ENCODE measurements around the gene P2RX7. TPM values are rescaled to one million over a fixed set of nuclear protein-coding genes. Genes with fewer than 3 reads are reported as not detected.

The P2RX7 gene
- total and polyA plus RNA-seq, 9 of the 15 experiments (the other 6 are each of a cell fraction or from before 2014, with no cell fraction given) = 0.04 to 0.65 (median 0.30) TPM

- TF ChIP-seq SAFB (IDR thresholded peaks at IDR 0.05; ENCODE audit: borderline replicate concordance, low read depth, low read length) = no peak
Measured at GRCh38 chr12:121099779-121100178, 32.9 kb upstream of the P2RX7 start (continued).

GRCh38 chr12:121102307-121102706 is 30.4 kb upstream of the P2RX7 start:
- 0% methylated on average over 1 of the region's 1 CpG for WGBS (ENCODE audit: insufficient coverage, low coverage, missing lambda C conversion rate)
- H3K4me3 ChIP-seq = no peak overlapping the region

GRCh38 chr12:121107681-121108080 is 25.0 kb upstream of the P2RX7 start:
- FAIRE-seq = no peak
- ChIA-PET CTCF (ENCODE audit: low intra/inter-chr PET ratio) (no interaction called here), POLR2A (interaction anchor here (0.9 kb wide), 1 partner anchor 13 kb away, joined by 3 read pairs; no protein-coding TSS in a partner anchor)
- intact Hi-C loops (cut with micrococcal nuclease) (no loop called here), in situ Hi-C loops (cut with MboI) (no loop called here)
- Histone ChIP-seq H3K79me2 (ENCODE audit: control insufficient read depth, insufficient read depth, low read length) (no peaks in the 10 kb centered on the region), H4K20me1 (replicated peaks; ENCODE audit: control insufficient read depth, insufficient read depth, low read length) (no peaks in the 10 kb centered on the region), H3K9me1 (ENCODE audit: control insufficient read depth, insufficient read depth, low read length) (no peaks in the 10 kb centered on the region), H3K9ac (ENCODE audit: insufficient read depth in 1 of 2, low read depth in 2 of 2, low read length in 2 of 2) (no peak overlapping the region), H3K27me3 (ENCODE audit: control insufficient read depth in 2 of 2, insufficient read depth in 2 of 2, low read length in 2 of 2) (peaks cover 2 to 18% of the 10 kb centered on the region in 2 experiments; a peak in 2 of 5 replicates), H3K4me1 (replicated peaks in 1 of 2; ENCODE audit: control insufficient read depth in 2 of 2, insufficient read depth in 2 of 2, low read length in 2 of 2) (no peaks in the 10 kb centered on the region), H3K4me3 (no peak overlapping the region), H3K36me3 (ENCODE audit: control insufficient read depth, insufficient read depth, low read length) (no peaks in the 10 kb centered on the region), H3K4me2 (ENCODE audit: insufficient read depth, low read length) (no peak overlapping the region), H3K27ac (ENCODE audit: extremely low read depth, low read depth, low read length) (no peak overlapping the region), H2AFZ (ENCODE audit: low read depth, low read length) (no peak overlapping the region), H3K9me3 (replicated peaks; ENCODE audit: control insufficient read depth, insufficient read depth, low read depth, low read length) (no peaks in the 10 kb centered on the region)
- ATAC-seq = no peak; the same call in 2 of the 3 replicates
- DNase-seq (ENCODE audit: extremely low read depth in 1 of 4, low spot score in 3 of 4) = no peak
- no TSS peak for BruUV-seq (replicated peaks)
- TF ChIP-seq TFE3 (CRISPR knock-in tag; IDR thresholded peaks at IDR 0.05) = no peak
- 0% methylated on average over 2 of the region's 3 CpGs for WGBS (ENCODE audit: insufficient coverage, low coverage, missing lambda C conversion rate)

More at GRCh38 chr12:121102307-121102706, 30.4 kb upstream of the P2RX7 start:
- Histone ChIP-seq H3K9ac (ENCODE audit: insufficient read depth in 1 of 2, low read depth in 2 of 2, low read length in 2 of 2) (no peak overlapping the region), H3K27ac (ENCODE audit: extremely low read depth, low read depth, low read length) (no peak overlapping the region), H4K20me1 (replicated peaks; ENCODE audit: control insufficient read depth, insufficient read depth, low read length) (no peaks in the 10 kb centered on the region), H3K9me3 (replicated peaks; ENCODE audit: control insufficient read depth, insufficient read depth, low read depth, low read length) (0 out of 2 replicates have a peak, but pooled peaks cover 2% of the 10 kb centered on the region), H3K4me2 (ENCODE audit: insufficient read depth, low read length) (no peak overlapping the region), H3K4me1 (replicated peaks in 1 of 2; ENCODE audit: control insufficient read depth in 2 of 2, insufficient read depth in 2 of 2, low read length in 2 of 2) (no peaks in the 10 kb centered on the region), H2AFZ (ENCODE audit: low read depth, low read length) (no peak overlapping the region), H3K27me3 (ENCODE audit: control insufficient read depth in 2 of 2, insufficient read depth in 2 of 2, low read length in 2 of 2) (peaks cover 2 to 17% of the 10 kb centered on the region in 2 experiments; a peak in 2 of 5 replicates), H3K79me2 (ENCODE audit: control insufficient read depth, insufficient read depth, low read length) (no peaks in the 10 kb centered on the region), H3K36me3 (ENCODE audit: control insufficient read depth, insufficient read depth, low read length) (no peaks in the 10 kb centered on the region), H3K9me1 (ENCODE audit: control insufficient read depth, insufficient read depth, low read length) (no peaks in the 10 kb centered on the region)
- ChIA-PET POLR2A (no interaction called here), CTCF (ENCODE audit: low intra/inter-chr PET ratio) (no interaction called here)
- intact Hi-C loops (cut with micrococcal nuclease) = no loop called here
- in situ Hi-C loops (cut with MboI) = no loop called here
- DNase-seq (ENCODE audit: extremely low read depth in 1 of 4, low spot score in 3 of 4) (no peak), FAIRE-seq (no peak), ATAC-seq (no peak)
- no TSS peak for BruUV-seq (replicated peaks)
- TF ChIP-seq RFX1 (IDR thresholded peaks at IDR 0.05) = peak; percentile 55
- no peak for TF ChIP-seq FOXK2 (conservative IDR thresholded peaks at IDR 0.05 in 1 of 2, IDR thresholded peaks at IDR 0.05 in 1 of 2; ENCODE audit: low read depth in 2 of 2)
